Astrocyte of the spinal cord (primary cell): Measurements from ENCODE around the gene KIF26B.

Source experiments
- DNase-seq: peaks from one replicate; pipeline ENCODE4 v3.0.0; 2011; ENCODE audit warnings: low read depth, low spot score
- H3K4me3 ChIP-seq: 2 replicates; pipeline ENCODE4 v1.5.1; 2011; ENCODE audit warnings: low read depth, mild to moderate bottlenecking, low read length, moderate library complexity
- CTCF ChIP-seq: IDR thresholded peaks from 2 replicates; pipeline ENCODE4 v1.5.1; 2012; ENCODE audit warnings: low read depth, mild to moderate bottlenecking, low read length, inconsistent platforms
- in situ Hi-C: cut with HindIII; loops from 2 replicates; pipeline ENCODE4 v1.10.0; 2017; ENCODE audit warnings: low sequenced_read_pairs

Gene KIF26B

GRCh38 chr1:245409341-245410195 is 254.8 kb downstream of the KIF26B start:
- TF ChIP-seq CTCF = no peak
- no peak for DNase-seq
- in situ Hi-C loops = no loop called here
- no peak overlapping the region for H3K4me3 ChIP-seq

- H3K4me3 ChIP-seq = no peak overlapping the region
- no peak for TF ChIP-seq CTCF
- in situ Hi-C loops = no loop called here
- DNase-seq = peak; percentile 11
Observed at GRCh38 chr1:245411245-245412036, 256.7 kb downstream of the KIF26B start.

GRCh38 chr1:245412306-245412705 is 257.5 kb downstream of the KIF26B start:
- H3K4me3 ChIP-seq = no peak overlapping the region
- in situ Hi-C loops = no loop called here
- no peak for TF ChIP-seq CTCF
- DNase-seq = no peak

- H3K4me3 ChIP-seq = no peak overlapping the region
- in situ Hi-C loops = no loop called here
- TF ChIP-seq CTCF = no peak
- DNase-seq = no peak
Observed at GRCh38 chr1:245416781-245417180, 262.0 kb downstream of the KIF26B start.

- in situ Hi-C loops = no loop called here
- no peak overlapping the region for H3K4me3 ChIP-seq
- no peak for DNase-seq
- no peak for TF ChIP-seq CTCF
Observed at GRCh38 chr1:245418077-245418476, 263.3 kb downstream of the KIF26B start.

- DNase-seq = no peak
- H3K4me3 ChIP-seq = no peak overlapping the region
- in situ Hi-C loops = no loop called here
- TF ChIP-seq CTCF = no peak
Observed at GRCh38 chr1:245419461-245419978, 264.7 kb downstream of the KIF26B start.
